GM23338 (cell line): Measurements from ENCODE around the gene ERBB4. TPM values are rescaled to one million over a fixed set of nuclear protein-coding genes. Genes with fewer than 3 reads are reported as not detected.

Experiments
- ATAC-seq: fragments of 200-7000 bp; cut with Tn5 transposase; 3 replicates; pipeline ENCODE4 v1.9.1; 2020
- DNase-seq: peaks from one replicate; pipeline ENCODE4 v3.0.0-alpha.2; 2015; ENCODE audit warnings: low spot score
- H2AFZ ChIP-seq: fragments of 200-600 bp; sonication (generic); 2 replicates; pipeline ENCODE4 v1.8.0; 2016; ENCODE audit warnings: antibody characterized with exemption, mild to moderate bottlenecking, moderate library complexity
- H3F3A ChIP-seq: fragments of 200-600 bp; sonication (generic); replicated peaks from 2 replicates; pipeline ENCODE4 v1.8.0; 2017; ENCODE audit warnings: antibody characterized with exemption, mixed run types, low read depth
- H3K27ac ChIP-seq: fragments of 200-600 bp; sonication (generic); 2 replicates; pipeline ENCODE4 v1.6.1; 2016; ENCODE audit warnings: low read depth
- H3K27me3 ChIP-seq: fragments of 200-600 bp; sonication (generic); 2 replicates; pipeline ENCODE4 v1.8.0; 2016; ENCODE audit warnings: mild to moderate bottlenecking, mixed run types, moderate library complexity; ENCODE audit not compliant: insufficient read depth
- H3K36me3 ChIP-seq: fragments of 200-600 bp; sonication (generic); 2 replicates; pipeline ENCODE4 v1.8.0; 2016; ENCODE audit warnings: mild to moderate bottlenecking; ENCODE audit not compliant: insufficient read depth
- H3K4me1 ChIP-seq: fragments of 200-600 bp; sonication (generic); 2 replicates; pipeline ENCODE4 v1.8.0; 2016; ENCODE audit warnings: mild to moderate bottlenecking, moderate library complexity; ENCODE audit not compliant: insufficient read depth
- H3K4me2 ChIP-seq: fragments of 200-600 bp; sonication (generic); 2 replicates; pipeline ENCODE4 v1.7.1; 2017; ENCODE audit warnings: mixed run types
- H3K4me3 ChIP-seq: fragments of 200-600 bp; sonication (generic); 2 replicates; pipeline ENCODE4 v1.6.1; 2016; ENCODE audit warnings: mixed run types
- H3K79me2 ChIP-seq: fragments of 200-600 bp; sonication (generic); replicated peaks from 2 replicates; pipeline ENCODE4 v1.8.0; 2017; ENCODE audit warnings: mild to moderate bottlenecking; ENCODE audit not compliant: insufficient read depth
- H3K9me2 ChIP-seq: fragments of 200-600 bp; sonication (generic); 2 replicates; pipeline ENCODE4 v1.8.0; 2017; ENCODE audit not compliant: insufficient read depth
- H4K20me1 ChIP-seq: fragments of 200-600 bp; sonication (generic); replicated peaks from 2 replicates; pipeline ENCODE4 v1.8.0; 2017; ENCODE audit warnings: mild to moderate bottlenecking; ENCODE audit not compliant: insufficient read depth
- H3K27ac Mint-ChIP-seq: 2 replicates; pipeline ENCODE4 v1.8.0; 2020; ENCODE audit warnings: inconsistent platforms, mild to moderate bottlenecking, moderate library complexity, mixed read lengths
- H3K27me3 Mint-ChIP-seq: 3 replicates; pipeline ENCODE4 v1.8.0; 2022; ENCODE audit warnings: low read depth, mild to moderate bottlenecking, moderate library complexity, mixed read lengths, inconsistent platforms; ENCODE audit not compliant: insufficient read depth, poor library complexity
- H3K36me3 Mint-ChIP-seq: 3 replicates; pipeline ENCODE4 v1.8.0; 2021; ENCODE audit warnings: low read depth, mild to moderate bottlenecking, inconsistent platforms, moderate library complexity, mixed read lengths
- H3K4me1 Mint-ChIP-seq: 3 replicates; pipeline ENCODE4 v1.8.0; 2020; ENCODE audit warnings: mild to moderate bottlenecking, inconsistent platforms, mixed read lengths
- H3K4me3 Mint-ChIP-seq: 3 replicates; pipeline ENCODE4 v1.8.0; 2021; ENCODE audit warnings: moderate library complexity, mild to moderate bottlenecking, inconsistent platforms, mixed read lengths
- H3K9me3 Mint-ChIP-seq: 3 replicates; pipeline ENCODE4 v1.8.0; 2020; ENCODE audit warnings: moderate library complexity, mild to moderate bottlenecking, inconsistent platforms, mixed read lengths
- CREB1 ChIP-seq: fragments of 250-450 bp; sonication (Bioruptor Pico); IDR thresholded peaks from 2 replicates; pipeline ENCODE4 v1.5.0; 2020; ENCODE audit warnings: low read depth, mild to moderate bottlenecking, moderate library complexity
- ETS1 ChIP-seq: IDR thresholded peaks from 2 replicates; pipeline ENCODE4 v1.6.1; 2016; ENCODE audit warnings: antibody characterized with exemption
- EZH2 ChIP-seq: fragments of 200-600 bp; sonication (generic); IDR thresholded peaks from one replicate; pipeline ENCODE4 v1.8.0; 2017; ENCODE audit warnings: antibody characterized with exemption, mild to moderate bottlenecking, low read depth; ENCODE audit not compliant: unreplicated experiment
- EZH2phosphoT487 ChIP-seq: fragments of 200-600 bp; sonication (generic); IDR thresholded peaks from one replicate; pipeline ENCODE4 v1.8.1; 2018; ENCODE audit warnings: antibody characterized with exemption; ENCODE audit not compliant: unreplicated experiment
- JUNB ChIP-seq: IDR thresholded peaks from one replicate; pipeline ENCODE4 v1.6.1; 2016; ENCODE audit warnings: antibody characterized with exemption; ENCODE audit not compliant: unreplicated experiment
- NANOG ChIP-seq: IDR thresholded peaks from 2 replicates; pipeline ENCODE4 v1.6.1; 2016; ENCODE audit warnings: antibody characterized with exemption, borderline replicate concordance
- POLR2AphosphoS5 ChIP-seq: IDR thresholded peaks from 2 replicates; pipeline ENCODE4 v1.6.1; 2016; ENCODE audit warnings: antibody characterized with exemption, low read depth
- REST ChIP-seq: IDR thresholded peaks from one replicate; pipeline ENCODE4 v1.6.1; 2018; ENCODE audit warnings: antibody characterized with exemption; ENCODE audit not compliant: unreplicated experiment
- STAT1 ChIP-seq: IDR thresholded peaks from one replicate; pipeline ENCODE4 v1.6.1; 2016; ENCODE audit warnings: antibody characterized with exemption; ENCODE audit not compliant: unreplicated experiment
- ZNF114 ChIP-seq: fragments of 250-450 bp; sonication (Bioruptor Pico); IDR thresholded peaks from 2 replicates; pipeline ENCODE4 v1.5.0; 2020; ENCODE audit warnings: mild to moderate bottlenecking, moderate library complexity
- ZNF331 ChIP-seq: fragments of 250-450 bp; sonication (Bioruptor Pico); IDR thresholded peaks from 2 replicates; pipeline ENCODE4 v1.5.0; 2020; ENCODE audit warnings: low read depth, mild to moderate bottlenecking, moderate library complexity
- polyA plus RNA-seq: library from polyadenylated mRNA; unstranded; fragments of >200 nt; fragmentation: Nextera tagmentation; extraction: Ambion mirVana; gene quantifications from 2 replicates; pipeline ENCODE4 v1.2.1, GENCODE V29; 2016
- total RNA-seq: library from RNA; depleted of rRNA; stranded (reverse); fragments of >200 nt; shearing (Covaris generic); gene quantifications from 2 replicates; pipeline ENCODE4 v1.2.3, GENCODE V29; 2014
- TF ChIP-seq, protein P1 (sequence below): fragments of 250-450 bp; sonication (Bioruptor Pico); IDR thresholded peaks from 2 replicates; pipeline ENCODE4 v1.5.0; 2020; ENCODE audit warnings: mild to moderate bottlenecking, moderate library complexity

Gene ERBB4
- total and polyA plus RNA-seq, 2 experiments from 2014 or later, result 0.73 to 1.1 TPM

GRCh38 chr2:211654211-211654780 lies 884.3 kb downstream of the ERBB4 start (continued):
- TF ChIP-seq REST, result no peak
- no peak for TF ChIP-seq ETS1
- no peak for TF ChIP-seq CREB1 (CRISPR knock-in tag)
- no peak for TF ChIP-seq ZNF114 (CRISPR knock-in tag)
- no peak for TF ChIP-seq JUNB
- no peak for TF ChIP-seq EZH2
- TF ChIP-seq STAT1, result no peak
- no peak for TF ChIP-seq ZNF331 (CRISPR knock-in tag)
- TF ChIP-seq NANOG, result no peak
- TF ChIP-seq EZH2phosphoT487, result no peak
- TF ChIP-seq POLR2AphosphoS5, result no peak

- Mint-ChIP-seq H3K27ac (no peak overlapping the region), H3K27me3 (no peaks in the 10 kb centered on the region), H3K36me3 (no peaks in the 10 kb centered on the region), H3K4me3 (no peak overlapping the region), H3K9me3 (no peaks in the 10 kb centered on the region), H3K4me1 (peaks cover 5% of the 10 kb centered on the region; the same call in 1 of the 3 replicates)
- Histone ChIP-seq H4K20me1 (no peaks in the 10 kb centered on the region), H3K4me3 (no peak overlapping the region), H3K36me3 (no peaks in the 10 kb centered on the region), H3K27me3 (no peaks in the 10 kb centered on the region), H3K79me2 (no peaks in the 10 kb centered on the region), H3K9me2 (no peaks in the 10 kb centered on the region), H3K4me1 (peaks cover 13% of the 10 kb centered on the region), H2AFZ (no peak overlapping the region), H3F3A (no peaks in the 10 kb centered on the region), H3K27ac (no peak overlapping the region), H3K4me2 (no peak overlapping the region)
- TF ChIP-seq, protein P1, sequence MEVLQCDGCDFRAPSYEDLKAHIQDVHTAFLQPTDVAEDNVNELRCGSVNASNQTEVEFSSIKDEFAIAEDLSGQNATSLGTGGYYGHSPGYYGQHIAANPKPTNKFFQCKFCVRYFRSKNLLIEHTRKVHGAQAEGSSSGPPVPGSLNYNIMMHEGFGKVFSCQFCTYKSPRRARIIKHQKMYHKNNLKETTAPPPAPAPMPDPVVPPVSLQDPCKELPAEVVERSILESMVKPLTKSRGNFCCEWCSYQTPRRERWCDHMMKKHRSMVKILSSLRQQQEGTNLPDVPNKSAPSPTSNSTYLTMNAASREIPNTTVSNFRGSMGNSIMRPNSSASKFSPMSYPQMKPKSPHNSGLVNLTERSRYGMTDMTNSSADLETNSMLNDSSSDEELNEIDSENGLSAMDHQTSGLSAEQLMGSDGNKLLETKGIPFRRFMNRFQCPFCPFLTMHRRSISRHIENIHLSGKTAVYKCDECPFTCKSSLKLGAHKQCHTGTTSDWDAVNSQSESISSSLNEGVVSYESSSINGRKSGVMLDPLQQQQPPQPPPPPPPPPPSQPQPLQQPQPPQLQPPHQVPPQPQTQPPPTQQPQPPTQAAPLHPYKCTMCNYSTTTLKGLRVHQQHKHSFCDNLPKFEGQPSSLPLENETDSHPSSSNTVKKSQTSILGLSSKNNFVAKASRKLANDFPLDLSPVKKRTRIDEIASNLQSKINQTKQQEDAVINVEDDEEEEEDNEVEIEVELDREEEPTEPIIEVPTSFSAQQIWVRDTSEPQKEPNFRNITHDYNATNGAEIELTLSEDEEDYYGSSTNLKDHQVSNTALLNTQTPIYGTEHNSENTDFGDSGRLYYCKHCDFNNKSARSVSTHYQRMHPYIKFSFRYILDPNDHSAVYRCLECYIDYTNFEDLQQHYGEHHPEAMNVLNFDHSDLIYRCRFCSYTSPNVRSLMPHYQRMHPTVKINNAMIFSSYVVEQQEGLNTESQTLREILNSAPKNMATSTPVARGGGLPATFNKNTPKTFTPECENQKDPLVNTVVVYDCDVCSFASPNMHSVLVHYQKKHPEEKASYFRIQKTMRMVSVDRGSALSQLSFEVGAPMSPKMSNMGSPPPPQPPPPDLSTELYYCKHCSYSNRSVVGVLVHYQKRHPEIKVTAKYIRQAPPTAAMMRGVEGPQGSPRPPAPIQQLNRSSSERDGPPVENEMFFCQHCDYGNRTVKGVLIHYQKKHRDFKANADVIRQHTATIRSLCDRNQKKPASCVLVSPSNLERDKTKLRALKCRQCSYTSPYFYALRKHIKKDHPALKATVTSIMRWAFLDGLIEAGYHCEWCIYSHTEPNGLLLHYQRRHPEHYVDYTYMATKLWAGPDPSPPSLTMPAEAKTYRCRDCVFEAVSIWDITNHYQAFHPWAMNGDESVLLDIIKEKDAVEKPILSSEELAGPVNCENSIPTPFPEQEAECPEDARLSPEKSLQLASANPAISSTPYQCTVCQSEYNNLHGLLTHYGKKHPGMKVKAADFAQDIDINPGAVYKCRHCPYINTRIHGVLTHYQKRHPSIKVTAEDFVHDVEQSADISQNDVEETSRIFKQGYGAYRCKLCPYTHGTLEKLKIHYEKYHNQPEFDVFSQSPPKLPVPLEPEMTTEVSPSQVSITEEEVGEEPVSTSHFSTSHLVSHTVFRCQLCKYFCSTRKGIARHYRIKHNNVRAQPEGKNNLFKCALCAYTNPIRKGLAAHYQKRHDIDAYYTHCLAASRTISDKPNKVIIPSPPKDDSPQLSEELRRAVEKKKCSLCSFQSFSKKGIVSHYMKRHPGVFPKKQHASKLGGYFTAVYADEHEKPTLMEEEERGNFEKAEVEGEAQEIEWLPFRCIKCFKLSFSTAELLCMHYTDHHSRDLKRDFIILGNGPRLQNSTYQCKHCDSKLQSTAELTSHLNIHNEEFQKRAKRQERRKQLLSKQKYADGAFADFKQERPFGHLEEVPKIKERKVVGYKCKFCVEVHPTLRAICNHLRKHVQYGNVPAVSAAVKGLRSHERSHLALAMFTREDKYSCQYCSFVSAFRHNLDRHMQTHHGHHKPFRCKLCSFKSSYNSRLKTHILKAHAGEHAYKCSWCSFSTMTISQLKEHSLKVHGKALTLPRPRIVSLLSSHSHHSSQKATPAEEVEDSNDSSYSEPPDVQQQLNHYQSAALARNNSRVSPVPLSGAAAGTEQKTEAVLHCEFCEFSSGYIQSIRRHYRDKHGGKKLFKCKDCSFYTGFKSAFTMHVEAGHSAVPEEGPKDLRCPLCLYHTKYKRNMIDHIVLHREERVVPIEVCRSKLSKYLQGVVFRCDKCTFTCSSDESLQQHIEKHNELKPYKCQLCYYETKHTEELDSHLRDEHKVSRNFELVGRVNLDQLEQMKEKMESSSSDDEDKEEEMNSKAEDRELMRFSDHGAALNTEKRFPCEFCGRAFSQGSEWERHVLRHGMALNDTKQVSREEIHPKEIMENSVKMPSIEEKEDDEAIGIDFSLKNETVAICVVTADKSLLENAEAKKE (CRISPR knock-in tag), result no peak
- DNase-seq (no peak), ATAC-seq (no peak)
These were observed 886.3 kb downstream of the ERBB4 start for GRCh38 chr2:211652327-211652726.
